Sigmoid colon (tissue), 4 donors: ENCODE data around the gene PPP1R3C.

ENCODE experiments used
- EP300 ChIP-seq, 4 donors: sonication (generic); formaldehyde crosslinking; IDR thresholded peaks; one replicate each; pipeline ENCODE4 v1.6.1; 2017; ENCODE audit warnings: antibody characterized with exemption in 4 of 4
- POLR2A ChIP-seq, 2 donors: fragments of 450-650 bp; IDR thresholded peaks; one replicate each; pipeline ENCODE4 v1.6.1; 2016; ENCODE audit warnings: antibody characterized with exemption in 2 of 2, mild to moderate bottlenecking in 2 of 2, moderate library complexity in 2 of 2
- POLR2AphosphoS5 ChIP-seq, 4 donors: sonication (generic); formaldehyde crosslinking; IDR thresholded peaks; one replicate each; pipeline ENCODE4 v1.6.1; 2017; ENCODE audit warnings: antibody characterized with exemption in 4 of 4
- TF ChIP-seq, protein P1 (sequence below), 4 experiments: fragments of 450-650 bp in 3 of 4; fragments of 200-600 bp in 1 of 4; IDR thresholded peaks; one replicate each; pipeline ENCODE4 v1.5.1; 2016 to 2019; ENCODE audit warnings: antibody characterized with exemption in 4 of 4, mild to moderate bottlenecking in 3 of 4, moderate library complexity in 2 of 4

DNA sequence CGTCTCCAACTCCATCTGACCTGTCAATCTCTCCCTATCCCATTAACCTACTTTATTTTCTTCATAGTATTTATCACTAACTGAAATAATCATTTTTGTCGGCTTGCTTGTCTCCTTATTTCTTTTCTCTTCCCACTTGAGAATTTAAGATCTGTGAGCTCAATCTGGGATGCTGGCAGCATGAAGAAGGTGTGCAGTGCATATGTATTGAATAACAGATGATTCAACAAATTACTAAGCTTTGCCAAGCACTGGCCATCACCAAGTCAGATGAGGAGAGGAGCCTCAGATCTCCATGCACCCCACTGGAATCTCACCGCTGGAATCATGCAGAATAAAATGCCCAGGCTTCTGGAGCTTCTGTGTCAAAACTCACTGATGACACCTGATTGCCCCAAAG is 47.6 kb upstream of the PPP1R3C start:
- TF ChIP-seq, protein P1, sequence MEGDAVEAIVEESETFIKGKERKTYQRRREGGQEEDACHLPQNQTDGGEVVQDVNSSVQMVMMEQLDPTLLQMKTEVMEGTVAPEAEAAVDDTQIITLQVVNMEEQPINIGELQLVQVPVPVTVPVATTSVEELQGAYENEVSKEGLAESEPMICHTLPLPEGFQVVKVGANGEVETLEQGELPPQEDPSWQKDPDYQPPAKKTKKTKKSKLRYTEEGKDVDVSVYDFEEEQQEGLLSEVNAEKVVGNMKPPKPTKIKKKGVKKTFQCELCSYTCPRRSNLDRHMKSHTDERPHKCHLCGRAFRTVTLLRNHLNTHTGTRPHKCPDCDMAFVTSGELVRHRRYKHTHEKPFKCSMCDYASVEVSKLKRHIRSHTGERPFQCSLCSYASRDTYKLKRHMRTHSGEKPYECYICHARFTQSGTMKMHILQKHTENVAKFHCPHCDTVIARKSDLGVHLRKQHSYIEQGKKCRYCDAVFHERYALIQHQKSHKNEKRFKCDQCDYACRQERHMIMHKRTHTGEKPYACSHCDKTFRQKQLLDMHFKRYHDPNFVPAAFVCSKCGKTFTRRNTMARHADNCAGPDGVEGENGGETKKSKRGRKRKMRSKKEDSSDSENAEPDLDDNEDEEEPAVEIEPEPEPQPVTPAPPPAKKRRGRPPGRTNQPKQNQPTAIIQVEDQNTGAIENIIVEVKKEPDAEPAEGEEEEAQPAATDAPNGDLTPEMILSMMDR (IDR thresholded peaks at IDR 0.05), result no peak
- TF ChIP-seq POLR2AphosphoS5 (IDR thresholded peaks at IDR 0.05) (no peak), POLR2A (IDR thresholded peaks at IDR 0.05) (no peak), EP300 (IDR thresholded peaks at IDR 0.05) (no peak)
